Heart right ventricle (tissue), 16 donors: ENCODE data around the gene SARM1. TPM values are rescaled to one million over a fixed set of nuclear protein-coding genes. Genes with fewer than 3 reads are reported as not detected.

Experiments
- ATAC-seq, 8 donors: fragments of 200-7000 bp; cut with Tn5 transposase; one replicate each; pipeline ENCODE4 v1.9.1; 2020; ENCODE audit warnings: mild to moderate bottlenecking in 8 of 8, moderate library complexity in 8 of 8, moderate number of reproducible peaks in 1 of 8
- DNase-seq, 2 donors: peaks; one replicate each; pipeline ENCODE4 v3.0.0-alpha.2; 2020
- H3K27ac ChIP-seq, 10 donors: fragments of 200-600 bp; sonication (generic) in 2 of 10; one replicate each; pipeline versions ENCODE4 v1.5.0 to v1.8.0; 2020 to 2022; ENCODE audit warnings: mild to moderate bottlenecking in 3 of 10
- H3K27me3 ChIP-seq, 7 donors: fragments of 200-600 bp; one replicate each; pipeline ENCODE4 v1.8.0; 2021 to 2022; ENCODE audit warnings: mild to moderate bottlenecking in 2 of 7
- H3K36me3 ChIP-seq, 9 donors: fragments of 200-600 bp; sonication (generic) in 1 of 9; one replicate each; pipeline versions ENCODE4 v1.5.0 to v1.8.0; 2020 to 2022; ENCODE audit warnings: mild to moderate bottlenecking in 2 of 9
- H3K4me1 ChIP-seq, 9 donors: fragments of 200-600 bp; sonication (generic) in 1 of 9; one replicate each; pipeline versions ENCODE4 v1.5.0 to v1.8.0; 2020 to 2022; ENCODE audit warnings: mild to moderate bottlenecking in 4 of 9
- H3K4me3 ChIP-seq, 10 donors: fragments of 200-600 bp; sonication (generic) in 2 of 10; one replicate each; pipeline versions ENCODE4 v1.5.0 to v1.8.0; 2020 to 2022; ENCODE audit warnings: mild to moderate bottlenecking in 7 of 10, moderate library complexity in 2 of 10
- H3K9me3 ChIP-seq, 11 donors: fragments of 200-600 bp in 10 of 11; sonication (generic) in 2 of 11; one replicate each; pipeline versions ENCODE4 v1.5.0 to v1.8.0; 2013 to 2022; ENCODE audit warnings: mild to moderate bottlenecking in 2 of 11, control low read depth in 1 of 11, moderate library complexity in 1 of 11
- WGBS, 2 donors: extraction: QIAGEN DNeasy Blood & Tissue Kit; methylation state at CpG; one replicate each; pipeline ENCODE4 v1.1.7; 2013; ENCODE audit warnings: inconsistent platforms in 1 of 2; 5-methylcytosine and 5-hydroxymethylcytosine counted together
- intact Hi-C, 10 donors: fragments of 100-400 bp; cut with DNase I; formaldehyde crosslinking; loops; one replicate each; pipeline versions ENCODE4 v1.11.1 to v1.14.2; 2022
- polyA plus RNA-seq, 2 donors: library from polyadenylated mRNA; stranded (reverse); fragments of 200-250 nt; gene quantifications; one replicate each; pipeline ENCODE4 v1.2.3, GENCODE V29; 2013
- total RNA-seq, 10 donors: library from RNA; stranded (reverse); fragmentation: NEBNext Ultra II Directional in 3 of 10; extraction: Animal tissue kit (Norgen Biotek cat#: 25700) in 3 of 10; gene quantifications; one replicate each; pipeline versions ENCODE4 v1.2.1 to v1.2.4, GENCODE V29; 2021 to 2023
- TF ChIP-seq, protein P1 (sequence below), 9 donors: fragments of 200-600 bp; sonication (generic) in 2 of 9; IDR thresholded peaks; one replicate each; pipeline versions ENCODE4 v1.5.0 to v1.8.0; 2021 to 2022; ENCODE audit warnings: antibody characterized with exemption in 9 of 9, mild to moderate bottlenecking in 5 of 9, moderate library complexity in 1 of 9
- donor health status: Arrhythmogenic right ventricular cardiomyopathy.
- donor health status: ischemic (EF 13 %, LVEDD 7.1; RV severe dilation, severe dysfunction).
- donor health status: healthy with polysubstance abuse.
- donor health status: DM: no; HTN: yes; CAD: no.
- donor health status: DM: no; HTN: no; CAD: no.
- donor health status: ischemic (EF 25% LVEDD 6.9; RV normal size, moderate dysfunction).
- donor health status: ischemic (EF 25% LVEDD 5.7; RV mildly dilated, moderate dysfunction).
- donor health status: healthy.
- donor health status: DM: yes; HTN: yes; CAD: no.
- donor health status: Ischemic cardiomyopathy.
- donor health status: ischemic (EF 35%, LVEDD 5.7; RV mildly dilated, moderate dysfunction).
- donor health status: nonischemic (EF 11% LVEDD 7.7; RV severe dilation, severe dysfunction).
- donor health status: DM: yes; HTN: yes; CAD: no.
- donor health status: PGD.
- donor health status: ischemic (EF 29% LVEDD 5.4; RV normal size, mild dysfunction).
- donor health status: nonischemic (EF 23%, LVEDD 6.1; RV moderate dilation, normal function).

Gene SARM1
- total and polyA plus RNA-seq, 12 donors: 4.4 to 10.5 (median 8.0) TPM

DNA sequence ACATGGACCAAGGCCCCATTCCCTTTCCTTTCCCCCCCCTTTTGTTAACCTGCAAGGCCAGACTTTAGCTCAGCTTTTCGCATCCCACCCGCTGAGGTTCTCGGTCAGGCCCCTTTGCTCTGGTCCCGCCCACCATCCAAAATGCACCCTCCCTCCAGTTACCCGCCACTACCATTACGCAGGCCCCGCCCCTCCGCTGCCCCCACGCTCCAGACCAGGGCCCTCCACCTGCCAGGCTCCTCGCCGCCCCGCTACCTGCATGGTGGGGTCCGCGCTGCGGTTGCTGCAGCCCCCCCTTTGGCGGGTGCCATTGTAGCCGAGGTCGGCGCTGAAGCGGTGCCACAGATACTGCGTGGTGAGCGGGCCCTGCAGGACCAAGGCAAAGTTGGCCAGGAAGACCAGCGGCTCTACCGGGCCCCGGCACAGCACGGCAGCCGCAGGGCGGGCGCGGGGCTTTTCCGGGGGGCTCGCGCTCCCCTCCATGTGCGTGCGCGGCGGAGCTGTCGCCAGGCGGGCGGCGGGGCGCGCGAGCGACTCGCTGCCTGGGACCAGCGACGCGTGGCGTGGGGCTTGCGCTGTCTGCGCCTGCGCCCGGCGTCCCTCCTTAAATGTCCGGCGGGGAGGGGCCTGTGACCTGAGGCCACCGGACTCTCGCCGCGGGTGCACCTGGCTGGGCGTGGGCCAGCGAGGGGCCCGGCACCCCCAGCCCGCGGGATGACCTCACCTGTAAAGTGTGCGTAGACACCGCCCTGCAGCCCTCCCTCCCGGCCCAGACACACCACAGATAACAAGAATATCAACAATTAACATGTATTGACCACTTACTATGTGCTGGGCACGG, 34.4 kb downstream of the SARM1 start, which contains the start of gene SLC46A1:
SLC46A1 (minus strand) TSS at position 581 of the 841 bp plus-strand sequence; CDS start at position 483, 98 bp downstream.
- Histone ChIP-seq H3K27ac (peak within 1 kb of the TSS in 8 of 10 donors; percentile 30 to 77 (median 40)), H3K4me1 (peaks cover 0 to 54% (median 16%) of the 10 kb centered on the region in 9 donors)

DNA sequence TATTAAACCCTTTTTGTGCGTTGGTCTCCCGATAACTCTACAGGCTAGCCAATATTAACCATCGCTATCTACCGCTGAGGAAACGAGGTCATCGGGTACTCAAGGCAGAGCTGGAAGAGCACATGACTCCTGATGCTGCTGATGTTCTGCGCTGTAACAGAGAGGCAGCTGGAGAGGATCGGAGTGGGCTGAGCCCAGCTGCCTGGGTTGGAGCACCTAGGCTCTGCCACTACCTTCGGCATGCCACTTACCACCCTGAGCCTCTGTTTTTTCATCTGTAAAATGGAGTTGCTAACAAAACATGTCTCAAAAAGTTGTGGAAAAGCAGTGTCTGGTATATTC, 35.0 kb downstream of the SARM1 start:
- TF ChIP-seq, protein P1, sequence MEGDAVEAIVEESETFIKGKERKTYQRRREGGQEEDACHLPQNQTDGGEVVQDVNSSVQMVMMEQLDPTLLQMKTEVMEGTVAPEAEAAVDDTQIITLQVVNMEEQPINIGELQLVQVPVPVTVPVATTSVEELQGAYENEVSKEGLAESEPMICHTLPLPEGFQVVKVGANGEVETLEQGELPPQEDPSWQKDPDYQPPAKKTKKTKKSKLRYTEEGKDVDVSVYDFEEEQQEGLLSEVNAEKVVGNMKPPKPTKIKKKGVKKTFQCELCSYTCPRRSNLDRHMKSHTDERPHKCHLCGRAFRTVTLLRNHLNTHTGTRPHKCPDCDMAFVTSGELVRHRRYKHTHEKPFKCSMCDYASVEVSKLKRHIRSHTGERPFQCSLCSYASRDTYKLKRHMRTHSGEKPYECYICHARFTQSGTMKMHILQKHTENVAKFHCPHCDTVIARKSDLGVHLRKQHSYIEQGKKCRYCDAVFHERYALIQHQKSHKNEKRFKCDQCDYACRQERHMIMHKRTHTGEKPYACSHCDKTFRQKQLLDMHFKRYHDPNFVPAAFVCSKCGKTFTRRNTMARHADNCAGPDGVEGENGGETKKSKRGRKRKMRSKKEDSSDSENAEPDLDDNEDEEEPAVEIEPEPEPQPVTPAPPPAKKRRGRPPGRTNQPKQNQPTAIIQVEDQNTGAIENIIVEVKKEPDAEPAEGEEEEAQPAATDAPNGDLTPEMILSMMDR (IDR thresholded peaks at IDR 0.05): no peak
- peak overlapping the region in 2 of 10 donors; percentile 71 to 77 for H3K27ac ChIP-seq

More for the DNA sequence above, 34.4 kb downstream of the SARM1 start, which contains the start of gene SLC46A1:
- Histone ChIP-seq H3K4me3 (peak within 1 kb of the TSS; percentile 54 to 80 (median 70)), H3K36me3 (peaks cover 0 to 29% (median 0%) of the 10 kb centered on the region in 9 donors), H3K27me3 (peaks cover 0 to 4% (median 0%) of the 10 kb centered on the region in 7 donors), H3K9me3 (no peaks in the 10 kb centered on the region)
- ATAC-seq (peak; percentile 72 to 88 (median 81)), DNase-seq (peak; percentile 61 to 70)
- WGBS, 2 donors: 0 to 1% methylated on average over 54 to 70 of the region's 70 CpGs
- intact Hi-C loops: loop anchor here in 1 of 10 donors (10.0 kb wide), 1 partner anchor 59 kb away; no protein-coding TSS in a partner anchor
- TF ChIP-seq, protein P1 (IDR thresholded peaks at IDR 0.05): no peak

DNA sequence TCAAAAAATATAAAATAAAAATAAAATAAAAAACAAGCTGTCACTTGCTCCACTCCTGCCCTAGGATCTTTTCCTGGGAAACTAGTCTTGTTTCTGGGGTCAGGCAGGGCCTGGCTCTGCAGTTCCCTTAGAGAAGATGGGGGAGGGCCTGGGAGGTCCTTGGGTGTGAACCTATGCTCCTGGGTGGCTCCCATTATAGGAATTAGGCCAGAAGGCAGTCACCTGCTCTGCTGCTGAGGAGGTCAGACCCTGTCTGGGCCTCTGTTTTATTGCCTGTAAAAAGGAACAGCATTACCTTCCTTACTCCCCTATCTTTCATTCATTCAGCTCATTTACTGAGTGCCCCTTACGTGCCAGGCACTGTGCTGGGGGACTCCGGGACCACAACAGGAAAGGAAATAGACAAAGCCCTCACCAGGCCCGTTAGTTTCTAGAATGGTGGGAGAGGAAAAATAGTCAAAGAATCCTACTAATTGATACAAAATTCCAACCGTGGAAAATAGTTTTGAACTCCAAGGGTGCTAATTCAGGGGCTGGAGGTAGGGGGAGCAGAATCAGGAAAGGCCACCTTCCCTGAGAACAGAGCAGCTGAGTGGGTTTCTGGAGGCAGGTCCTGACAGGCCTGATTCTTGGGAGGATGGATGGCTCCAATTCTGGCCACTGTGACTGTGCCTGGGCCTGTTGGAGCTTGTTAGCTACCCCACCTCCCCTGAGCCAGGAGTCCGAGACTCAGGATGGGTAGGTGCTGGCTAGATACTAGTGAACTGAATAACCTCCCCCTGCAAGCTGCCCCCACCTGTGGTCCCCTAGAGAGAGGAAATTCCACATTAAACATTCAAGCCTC, 35.9 kb downstream of the SARM1 start:
- Histone ChIP-seq H3K9me3 (no peaks in the 10 kb centered on the region), H3K27me3 (peaks cover 0 to 6% (median 0%) of the 10 kb centered on the region in 7 donors), H3K27ac (no peak overlapping the region), H3K36me3 (peaks cover 0 to 14% (median 0%) of the 10 kb centered on the region in 9 donors), H3K4me1 (peaks cover 0 to 39% (median 16%) of the 10 kb centered on the region in 9 donors), H3K4me3 (no peak overlapping the region)
- TF ChIP-seq, protein P1 (IDR thresholded peaks at IDR 0.05): no peak
- intact Hi-C loops: loop anchor here in 1 of 10 donors (10.0 kb wide), 1 partner anchor 57 kb away; no protein-coding TSS in a partner anchor
- no peak for ATAC-seq
- DNase-seq: no peak
- 79 to 81% methylated on average over 5 of the region's 5 CpGs for WGBS, 2 donors

More for the DNA sequence above, 35.0 kb downstream of the SARM1 start:
- Histone ChIP-seq H3K4me1 (peaks cover 0 to 48% (median 16%) of the 10 kb centered on the region in 9 donors), H3K27me3 (peaks cover 0 to 5% (median 0%) of the 10 kb centered on the region in 7 donors), H3K36me3 (peaks cover 0 to 23% (median 0%) of the 10 kb centered on the region in 9 donors), H3K4me3 (peak overlapping the region; percentile 54 to 80 (median 70)), H3K9me3 (no peaks in the 10 kb centered on the region)
- peak in 5 of 8 donors; percentile 8 to 28 (median 14) for ATAC-seq
- WGBS, 2 donors: 19 to 22% methylated on average over 9 of the region's 9 CpGs
- no peak for DNase-seq
- intact Hi-C loops: loop anchor here in 1 of 10 donors (10.0 kb wide), 1 partner anchor 58 kb away; no protein-coding TSS in a partner anchor

DNA sequence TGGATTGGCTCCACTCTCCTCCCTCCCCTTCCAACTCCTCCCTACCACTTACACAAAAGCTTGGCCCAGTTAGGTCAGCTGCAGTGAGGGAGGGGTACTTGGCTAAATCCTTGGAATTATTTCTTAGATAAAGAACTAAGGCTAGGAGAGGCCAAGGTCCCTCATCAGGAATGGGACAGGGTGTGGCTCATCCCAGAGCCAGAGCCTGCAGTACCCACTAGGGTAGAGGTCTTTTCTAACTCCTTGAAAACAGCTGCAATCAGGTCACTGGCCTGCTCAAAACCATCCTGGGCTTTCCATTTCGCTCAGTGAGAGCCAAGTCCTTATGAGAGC, 36.4 kb downstream of the SARM1 start:
- WGBS, 2 donors: 77 to 85% methylated on average over 1 of the region's 1 CpG
- Histone ChIP-seq H3K27me3 (peaks cover 0 to 8% (median 0%) of the 10 kb centered on the region in 7 donors), H3K36me3 (peaks cover 0 to 8% (median 0%) of the 10 kb centered on the region in 9 donors), H3K4me3 (no peak overlapping the region), H3K4me1 (peaks cover 0 to 33% (median 16%) of the 10 kb centered on the region in 9 donors), H3K9me3 (no peaks in the 10 kb centered on the region), H3K27ac (no peak overlapping the region)
- intact Hi-C loops: loop anchor here in 1 of 10 donors (10.0 kb wide), 1 partner anchor 57 kb away; no protein-coding TSS in a partner anchor
- DNase-seq (no peak), ATAC-seq (no peak)
- TF ChIP-seq, protein P1 (IDR thresholded peaks at IDR 0.05): no peak
